NCI-H2029 treated with DMSO at 0.1 percent for 48 hours (cell line): ENCODE measurements around the gene CASP10.
"Not testable (repeated sequence)": the region's sequence is repeated elsewhere in the genome, so short reads cannot be mapped to it uniquely, and the experiment has no call there.

ENCODE experiments used
- DNase-seq: peaks from one replicate; lab custom pipeline; 2025; lab: John Stamatoyannopoulos, UW

The CASP10 gene

DNA sequence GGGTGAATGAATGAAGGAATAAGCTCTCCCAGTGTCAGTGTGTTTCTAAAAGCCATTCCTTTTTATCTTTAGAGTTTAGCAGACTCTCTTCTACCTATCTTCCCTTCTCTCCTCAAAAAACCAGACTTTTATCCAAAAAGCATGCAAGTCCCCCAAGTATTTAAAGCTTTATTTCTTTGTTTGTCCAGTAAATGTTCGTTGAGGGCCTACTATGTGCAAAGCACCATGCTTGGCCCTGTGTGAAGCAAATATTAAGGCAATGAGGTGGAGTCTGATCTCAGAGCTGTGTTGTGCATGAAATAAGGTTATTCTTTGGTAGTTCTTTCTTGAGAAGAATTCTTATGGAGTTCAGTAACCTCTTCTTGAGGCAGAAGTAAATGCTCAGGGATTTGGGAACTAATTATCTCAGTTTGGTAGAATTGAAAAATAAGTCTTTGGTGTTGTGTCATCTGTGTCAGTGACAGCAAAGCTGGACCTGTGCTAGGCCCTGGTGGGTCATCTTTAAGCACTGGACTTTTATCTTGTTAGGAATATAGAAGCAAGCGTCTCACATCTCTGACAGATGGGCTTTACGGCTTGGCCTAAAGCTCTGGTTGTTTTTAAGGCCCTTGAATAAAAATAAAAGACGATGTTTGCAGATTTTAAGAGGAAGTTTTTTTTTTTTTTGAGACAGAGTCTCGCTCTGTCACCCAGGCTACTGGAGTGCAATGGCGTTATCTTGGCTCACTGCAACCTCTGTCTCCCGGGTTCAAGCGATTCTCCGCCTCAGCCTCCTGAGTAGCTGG, 28.1 kb upstream of the CASP10 start:
- DNase-seq, result no peak

DNA sequence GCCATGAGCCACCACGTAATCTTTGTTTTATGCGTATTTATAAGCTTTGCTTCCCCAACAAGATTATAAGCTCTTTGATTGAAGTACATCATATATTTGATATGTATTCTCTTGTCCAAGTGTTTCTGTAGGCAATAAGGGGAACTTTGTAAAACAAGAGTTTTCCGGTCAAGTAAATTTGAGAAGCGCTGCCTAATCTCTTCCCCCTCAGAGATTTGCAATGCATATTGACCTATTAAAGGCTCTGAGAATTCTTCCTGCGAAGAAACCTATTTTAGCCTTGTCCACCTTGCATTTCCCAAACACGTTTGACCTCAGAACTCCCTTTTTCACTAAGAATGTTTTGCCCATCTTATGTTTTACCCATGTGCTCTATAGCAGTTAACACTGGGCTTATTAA, 26.9 kb upstream of the CASP10 start:
- DNase-seq, result no peak

DNA sequence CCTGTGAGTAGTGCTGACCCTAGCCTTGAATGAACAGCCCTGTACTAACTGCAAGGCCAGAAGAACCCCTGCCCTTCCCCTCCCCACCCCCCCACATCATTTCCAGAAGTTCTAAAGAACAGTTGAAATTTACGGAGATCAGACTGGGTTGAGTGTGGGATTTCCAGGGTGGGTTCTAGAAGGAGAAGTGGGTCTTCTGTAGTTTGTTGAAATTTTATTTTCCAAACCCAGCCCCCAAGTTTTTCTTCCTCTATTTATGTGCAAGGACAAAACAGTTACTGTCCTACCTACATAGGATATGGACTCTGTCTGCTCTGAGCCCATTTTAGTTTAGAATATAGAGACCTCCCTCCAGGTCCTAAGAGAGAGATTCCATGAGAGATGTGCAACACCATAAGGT, 26.3 kb upstream of the CASP10 start:
- DNase-seq, result no peak

DNA sequence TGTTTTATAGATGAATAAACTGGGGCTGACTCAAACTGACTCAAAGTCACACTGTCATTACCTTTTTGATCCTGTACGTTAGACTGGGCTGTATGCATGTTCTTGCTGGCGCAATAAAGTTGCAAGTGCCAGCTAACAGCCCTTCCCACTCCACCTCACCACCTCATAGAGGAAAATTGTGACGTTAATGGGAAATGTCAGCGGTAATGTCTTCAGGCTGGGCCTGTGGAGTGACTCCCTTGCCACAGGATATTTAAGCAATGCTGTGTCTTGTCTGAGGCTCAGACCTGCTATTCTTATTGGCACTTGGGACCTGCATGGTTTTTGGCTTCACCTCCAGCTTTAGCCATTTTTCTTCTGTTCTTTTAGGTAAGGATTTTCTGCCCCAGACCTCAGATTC, 25.2 kb upstream of the CASP10 start:
- DNase-seq, result no peak

DNA sequence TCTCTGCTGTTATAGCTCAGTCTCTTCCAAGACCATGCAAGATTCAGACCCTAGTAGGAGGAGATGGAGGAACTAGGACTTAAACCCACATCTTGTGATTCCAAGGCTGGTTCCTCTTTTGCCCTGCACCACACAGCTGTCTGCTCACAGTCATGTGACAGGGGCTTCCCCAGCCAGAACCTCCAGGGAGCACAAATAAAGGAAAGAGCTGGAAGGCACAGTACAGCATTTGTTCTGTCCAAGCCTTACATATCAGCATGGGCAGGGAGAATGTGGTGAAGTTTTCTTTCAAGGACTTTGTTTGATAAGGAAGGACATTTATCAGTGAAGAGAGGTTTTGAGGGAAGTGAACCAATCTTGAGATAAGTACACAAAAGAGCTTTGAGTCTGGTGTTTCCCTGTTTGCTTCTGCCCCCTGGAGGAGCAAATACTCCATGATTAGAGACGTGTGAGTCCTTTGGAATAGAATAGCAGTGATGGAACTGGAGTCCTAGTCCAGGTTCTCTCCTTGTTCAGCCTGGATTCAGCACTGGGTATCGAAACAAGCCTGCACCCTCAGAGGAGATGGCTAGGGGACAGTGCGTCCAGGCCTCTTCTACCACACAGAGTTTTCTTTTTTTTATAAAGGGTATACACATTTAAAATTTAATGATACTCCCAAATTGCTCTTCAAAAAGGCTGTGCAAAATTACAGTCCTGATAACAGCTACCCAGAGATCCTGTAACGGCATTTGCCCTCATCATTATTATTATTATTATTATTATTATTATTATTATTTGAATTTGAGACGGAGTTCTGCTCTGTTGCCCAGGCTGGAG, 24.6 kb upstream of the CASP10 start:
- DNase-seq, result peak; percentile 29

DNA sequence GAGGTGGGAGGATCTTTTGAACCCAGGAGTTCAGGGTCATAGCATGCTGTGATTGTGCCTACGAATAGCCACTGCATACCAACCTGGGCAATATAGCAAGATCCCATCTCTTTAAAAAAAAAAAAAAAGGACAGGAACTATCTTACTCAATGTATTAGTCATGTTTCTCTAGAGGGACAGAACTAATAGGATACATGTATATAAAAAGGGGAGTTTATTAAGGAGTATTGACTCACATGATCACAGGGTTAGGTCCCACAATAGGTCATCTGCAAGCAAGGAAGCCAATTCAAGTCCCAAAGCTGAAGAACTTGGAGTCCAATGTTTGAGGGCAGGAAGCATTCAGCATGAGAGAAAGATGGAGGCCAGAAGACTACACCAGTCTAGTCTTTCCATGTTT, 18.8 kb upstream of the CASP10 start:
- DNase-seq, result no peak

DNA sequence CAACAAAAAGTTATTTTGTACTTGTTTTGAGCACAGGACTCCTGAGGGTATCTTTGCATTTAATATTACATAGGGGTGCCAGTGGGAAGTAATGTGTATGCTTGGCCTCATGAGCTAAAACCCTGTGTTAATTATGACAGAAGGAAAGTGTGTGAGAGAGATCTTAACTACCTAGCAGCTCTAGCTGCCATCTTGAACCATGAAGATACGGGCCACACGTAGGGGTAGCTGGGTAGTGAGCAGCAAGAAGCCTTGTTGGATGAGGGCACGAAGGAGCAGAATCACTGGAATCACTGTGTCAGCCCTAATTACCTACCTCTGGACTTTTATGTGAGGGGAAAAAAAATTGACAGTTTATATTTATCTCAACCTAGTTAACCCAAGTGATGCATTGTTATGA, 15.4 kb upstream of the CASP10 start:
- no peak for DNase-seq

DNA sequence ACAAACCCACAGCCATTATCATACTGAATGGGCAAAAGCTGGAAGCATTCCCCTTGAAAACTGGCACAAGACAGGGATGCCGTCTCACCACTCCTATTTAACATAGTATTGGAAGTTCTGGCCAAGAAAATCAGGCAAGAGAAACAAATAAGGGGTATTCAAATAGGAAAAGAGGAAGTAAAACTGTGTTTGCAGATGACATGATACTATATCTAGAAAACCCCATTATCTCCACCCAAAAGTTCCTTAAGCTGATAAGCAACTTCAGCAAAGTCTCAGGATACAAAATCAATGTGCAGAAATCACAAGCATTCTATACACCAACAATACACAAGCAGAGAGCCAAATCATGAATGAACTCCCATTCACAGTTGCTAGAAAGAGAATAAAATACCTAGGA, 14.4 kb upstream of the CASP10 start:
- not testable (repeated sequence) for DNase-seq

DNA sequence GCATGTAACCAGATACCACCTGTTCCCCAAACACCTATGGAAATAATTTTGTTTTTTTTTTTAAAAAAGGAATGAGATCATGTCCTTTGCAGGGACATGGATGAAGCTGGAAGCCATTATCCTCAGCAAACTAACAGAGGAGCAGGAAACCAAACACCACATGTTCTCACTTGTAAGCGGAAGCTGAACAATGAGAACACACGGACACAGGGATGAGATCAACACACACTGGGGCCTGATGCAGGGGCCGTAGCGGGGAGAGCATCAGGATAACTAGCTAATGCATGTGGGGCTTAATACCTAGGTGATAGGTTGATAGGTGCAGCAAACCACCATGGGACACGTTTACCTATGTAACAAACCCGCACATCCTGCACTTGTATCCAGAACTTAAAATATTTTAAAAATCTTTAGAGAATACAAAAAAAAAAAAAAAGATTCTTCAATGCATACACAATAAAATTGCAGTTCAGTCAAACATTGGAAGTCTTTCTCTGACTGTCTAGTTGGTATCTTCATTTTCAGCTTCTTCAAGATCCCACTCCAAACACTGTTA, 11.6 kb upstream of the CASP10 start:
- no peak for DNase-seq

DNA sequence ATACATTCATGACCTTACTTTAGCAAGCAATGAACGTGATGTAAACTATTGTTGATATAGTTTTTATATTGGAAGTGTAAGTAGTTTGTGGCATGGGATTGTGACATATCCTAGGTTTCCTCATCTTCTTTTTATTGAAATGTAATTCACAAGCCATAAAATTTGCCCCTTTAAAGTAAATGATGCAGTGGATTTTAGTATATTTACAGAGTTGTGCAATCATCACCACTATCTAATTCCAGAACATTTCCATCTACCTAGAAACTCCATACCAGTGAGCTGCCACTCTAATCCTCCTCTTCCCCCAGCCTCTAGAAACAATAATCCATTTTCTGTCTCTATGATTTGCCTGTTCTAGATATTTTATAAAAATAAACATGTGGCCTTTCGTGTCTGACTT, 10.7 kb upstream of the CASP10 start:
- DNase-seq, result no peak

DNA sequence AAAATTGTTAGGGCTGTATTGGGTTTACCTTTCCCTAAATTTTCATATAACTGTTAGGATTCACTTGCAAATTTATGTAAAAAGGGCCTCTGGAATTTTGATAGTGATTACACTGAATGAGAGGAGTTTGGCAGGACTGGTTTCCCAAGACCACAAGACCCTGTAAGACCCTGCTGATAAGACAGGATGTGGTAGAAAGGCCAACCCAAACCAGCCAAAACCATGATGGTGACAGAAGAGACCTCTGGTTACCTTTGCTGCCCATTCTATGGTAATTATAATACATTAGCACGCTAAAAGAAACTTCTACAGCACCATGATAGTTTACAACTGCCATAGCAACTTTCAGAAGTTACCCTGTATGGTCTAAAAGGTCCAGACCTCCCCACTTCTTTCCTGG, 8.3 kb upstream of the CASP10 start:
- DNase-seq, result no peak

DNA sequence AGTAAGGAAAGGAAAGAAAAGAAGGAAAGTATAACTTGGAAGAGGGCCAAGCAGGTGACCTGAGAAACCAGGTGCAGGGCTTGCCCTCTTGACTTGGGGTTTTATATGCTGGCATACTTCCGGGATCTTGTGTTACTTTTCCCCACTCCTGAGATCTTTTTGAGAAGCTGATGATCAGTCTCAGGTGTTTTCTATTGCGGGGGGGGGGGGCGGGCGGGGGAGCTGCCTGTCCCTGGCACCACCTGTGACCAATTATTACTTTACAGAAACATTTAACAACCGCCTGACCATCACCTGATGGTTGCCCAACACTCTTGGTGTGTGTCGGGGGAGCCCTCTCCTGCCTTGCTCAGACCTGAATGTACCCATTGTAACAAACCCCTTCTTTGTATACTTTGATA, 6.9 kb upstream of the CASP10 start:
- no peak for DNase-seq

DNA sequence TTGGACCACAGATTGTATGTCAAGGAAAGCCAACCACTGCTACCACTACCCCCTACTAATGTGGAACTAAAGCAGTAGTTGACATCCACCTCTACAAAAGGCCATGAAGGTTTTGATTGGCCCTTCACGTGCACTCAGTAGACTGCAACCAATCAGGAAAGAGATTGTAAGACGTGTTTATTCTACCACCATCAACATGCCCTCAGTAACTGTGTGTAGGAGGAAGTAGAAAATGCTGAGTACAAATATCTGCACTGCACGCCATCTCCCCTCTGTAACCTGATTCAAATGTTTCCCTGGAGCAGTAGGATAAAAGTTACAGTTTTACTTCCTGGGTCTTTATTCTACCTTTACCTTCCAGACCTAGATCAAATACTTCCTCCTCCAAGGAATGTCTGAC, 2.9 kb upstream of the CASP10 start:
- DNase-seq, result no peak

DNA sequence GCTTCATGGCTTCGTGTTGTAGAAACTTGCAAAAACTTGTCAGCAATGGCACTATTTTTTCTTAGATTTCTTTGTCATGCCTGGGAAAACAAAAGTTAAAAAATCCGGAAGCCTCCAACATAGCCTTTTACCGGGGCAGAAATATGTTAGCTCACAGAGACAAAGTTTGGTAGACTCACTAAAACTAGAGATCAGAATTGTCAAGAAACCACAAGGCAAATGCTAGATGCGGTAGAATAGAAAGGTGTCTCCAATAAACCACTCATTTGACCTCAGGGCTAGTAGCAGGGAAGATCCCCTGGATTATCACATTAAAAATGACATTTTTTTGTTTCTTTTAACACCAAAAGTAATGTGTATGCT, 405 bp downstream of the CASP10 start:
- DNase-seq, result no peak

DNA sequence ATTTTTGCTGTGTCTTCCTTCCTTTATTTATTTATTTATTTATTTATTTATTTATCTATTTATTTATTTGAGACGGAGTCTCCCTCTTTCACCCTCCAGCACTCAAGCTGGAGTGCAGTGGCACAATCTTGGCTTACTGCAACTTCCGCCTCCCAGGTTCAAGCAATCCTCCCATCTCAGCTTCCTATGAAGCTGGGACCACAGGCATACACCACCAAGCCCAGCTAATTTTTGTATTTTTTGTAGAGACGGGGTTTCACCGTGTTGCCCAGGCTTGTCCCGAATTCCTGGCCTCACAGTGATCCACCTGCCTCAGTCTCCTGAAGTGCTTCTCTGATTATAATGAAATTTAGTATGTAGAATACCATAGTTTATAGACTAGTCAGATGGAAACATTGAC, 894 bp downstream of the CASP10 start:
- not testable (repeated sequence) for DNase-seq

DNA sequence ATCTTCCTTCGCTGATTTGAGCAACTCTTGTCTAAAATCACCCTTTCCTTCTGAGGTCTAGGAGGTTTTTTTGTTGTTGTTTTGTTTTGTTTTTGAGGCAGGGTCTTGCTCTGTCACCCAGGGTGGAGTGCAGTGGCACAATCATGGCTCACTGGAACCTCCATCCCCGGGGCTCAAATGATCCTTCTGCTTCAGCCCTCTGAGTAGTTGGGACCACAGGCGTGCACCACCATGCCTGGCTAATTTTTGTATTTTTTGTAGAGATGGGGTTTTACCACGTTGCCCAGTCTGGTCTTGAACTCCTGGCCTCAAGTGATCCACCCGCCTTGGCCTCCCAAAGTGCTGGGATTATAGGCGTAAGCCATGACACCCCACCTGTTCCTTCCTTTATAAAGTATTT, 1.3 kb downstream of the CASP10 start:
- DNase-seq, result not testable (repeated sequence)

DNA sequence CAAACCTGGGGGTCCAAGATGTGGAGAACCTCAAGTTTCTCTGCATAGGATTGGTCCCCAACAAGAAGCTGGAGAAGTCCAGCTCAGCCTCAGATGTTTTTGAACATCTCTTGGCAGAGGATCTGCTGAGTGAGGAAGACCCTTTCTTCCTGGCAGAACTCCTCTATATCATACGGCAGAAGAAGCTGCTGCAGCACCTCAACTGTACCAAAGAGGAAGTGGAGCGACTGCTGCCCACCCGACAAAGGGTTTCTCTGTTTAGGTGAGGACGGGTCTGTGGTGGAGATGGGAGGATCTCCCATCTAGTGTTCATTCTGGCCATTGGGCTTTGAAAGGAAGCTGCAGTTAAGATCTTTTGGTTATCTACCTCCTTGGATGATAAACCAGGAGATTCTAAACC, 2.9 kb downstream of the CASP10 start:
- no peak for DNase-seq

DNA sequence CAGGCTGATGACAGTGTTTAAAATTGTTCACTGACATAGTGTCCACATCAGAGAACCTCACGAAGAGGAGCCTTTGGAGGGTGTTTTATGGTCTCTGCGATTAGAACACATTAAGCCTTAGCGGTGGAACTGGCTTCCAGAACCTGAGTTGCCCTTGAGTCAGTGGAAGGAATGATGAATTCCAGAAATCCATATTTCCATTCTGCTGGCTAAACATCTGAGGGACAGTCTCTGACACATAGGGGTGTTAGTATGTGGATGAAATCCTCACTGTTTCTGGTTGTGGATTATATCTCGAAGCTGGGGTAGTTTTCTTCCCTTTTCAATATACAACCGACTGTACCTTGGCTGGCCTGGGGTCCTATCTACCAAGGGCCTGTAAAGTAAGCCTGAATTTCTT, 4.0 kb downstream of the CASP10 start:
- no peak for DNase-seq

DNA sequence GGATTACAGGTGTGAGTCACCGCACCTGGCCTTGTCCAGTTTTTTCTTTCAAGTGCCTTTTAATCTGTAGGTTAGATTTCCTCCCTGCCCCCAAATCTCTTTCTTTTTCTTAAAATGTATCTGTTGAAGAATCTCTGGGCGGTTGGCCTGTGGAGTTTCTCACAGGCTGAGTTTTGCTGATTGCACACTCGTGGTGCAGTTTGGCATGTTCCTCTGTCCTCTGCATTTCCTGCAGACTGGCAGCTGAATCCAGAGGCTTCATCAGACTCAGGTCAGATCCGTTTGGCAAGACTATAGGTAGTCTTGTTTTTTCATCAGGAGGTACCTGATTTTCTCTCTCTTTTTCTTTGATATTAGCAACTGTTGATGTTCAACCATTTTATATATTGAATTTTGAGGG, 5.5 kb downstream of the CASP10 start:
- no peak for DNase-seq

DNA sequence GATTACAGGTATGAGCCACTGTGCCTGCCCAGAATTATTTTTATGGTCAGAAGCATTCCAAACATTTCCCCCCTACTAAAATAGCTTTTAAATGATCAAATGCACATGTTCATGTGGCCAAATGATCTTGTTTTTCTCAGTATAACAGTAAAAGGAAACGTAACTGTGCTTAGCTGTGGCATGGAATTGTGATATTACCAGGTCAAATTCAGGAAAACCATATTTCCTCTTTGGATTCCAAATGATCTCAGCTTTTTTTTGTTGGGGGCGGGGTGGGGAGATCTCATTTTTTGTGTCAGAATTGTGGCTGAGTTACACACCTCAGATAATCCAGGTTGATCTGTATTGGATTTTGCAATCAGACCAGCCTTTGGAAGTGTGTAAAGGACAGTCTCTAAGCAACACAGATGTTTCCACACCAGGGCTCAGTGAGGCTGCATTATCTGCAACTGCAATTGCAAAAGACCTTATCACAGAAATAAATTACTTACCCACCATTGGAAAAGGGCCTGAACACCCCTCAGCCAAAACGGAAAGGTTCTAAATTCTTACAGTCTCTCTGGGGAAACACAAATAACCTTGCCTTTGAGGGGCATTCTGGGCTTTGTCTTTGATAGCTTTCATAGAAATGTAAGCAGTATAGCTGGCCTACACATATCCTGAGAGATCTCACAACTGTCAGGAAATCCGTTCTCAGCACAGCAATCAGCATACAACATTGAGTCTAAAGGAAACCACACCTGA, 8.4 kb downstream of the CASP10 start:
- DNase-seq, result no peak

DNA sequence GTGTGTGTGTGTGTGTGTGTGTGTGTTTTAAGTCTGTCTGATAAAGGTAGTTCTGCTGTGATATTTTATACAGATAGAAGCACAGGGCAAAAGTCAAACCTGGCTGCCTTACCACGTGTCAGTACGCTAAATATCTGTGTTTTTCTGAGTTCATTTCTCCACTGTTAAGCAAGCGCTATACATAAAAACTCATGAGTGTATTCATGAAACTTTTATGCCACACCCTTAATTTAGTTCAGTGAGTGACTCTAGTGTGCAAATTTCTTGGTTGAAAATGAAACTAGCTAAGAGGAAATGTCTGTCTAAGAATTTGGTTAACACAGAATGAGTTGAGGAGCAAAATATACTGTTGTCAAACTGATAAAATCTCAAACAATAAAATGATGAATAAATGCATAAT, 11.2 kb downstream of the CASP10 start:
- no peak for DNase-seq

DNA sequence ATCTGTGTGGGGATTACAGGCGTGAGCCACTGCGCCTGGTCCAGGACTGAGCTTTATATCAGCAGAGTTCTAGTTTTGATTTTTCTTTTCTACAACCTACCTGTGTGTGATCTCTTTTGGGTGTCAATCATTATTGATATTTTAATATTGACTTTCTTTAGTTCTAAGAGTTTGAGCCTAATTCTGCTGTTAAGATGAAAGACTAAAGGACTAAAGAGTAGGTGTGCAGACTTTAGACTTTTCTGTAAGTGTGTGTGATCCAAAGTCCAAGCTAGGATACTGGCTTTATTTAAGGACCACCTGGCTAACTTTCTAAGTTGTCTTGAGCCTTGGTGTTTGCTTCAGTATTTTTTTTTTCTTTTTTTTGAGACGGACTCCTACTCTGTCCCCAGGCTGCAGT, 12.4 kb downstream of the CASP10 start:
- no peak for DNase-seq

DNA sequence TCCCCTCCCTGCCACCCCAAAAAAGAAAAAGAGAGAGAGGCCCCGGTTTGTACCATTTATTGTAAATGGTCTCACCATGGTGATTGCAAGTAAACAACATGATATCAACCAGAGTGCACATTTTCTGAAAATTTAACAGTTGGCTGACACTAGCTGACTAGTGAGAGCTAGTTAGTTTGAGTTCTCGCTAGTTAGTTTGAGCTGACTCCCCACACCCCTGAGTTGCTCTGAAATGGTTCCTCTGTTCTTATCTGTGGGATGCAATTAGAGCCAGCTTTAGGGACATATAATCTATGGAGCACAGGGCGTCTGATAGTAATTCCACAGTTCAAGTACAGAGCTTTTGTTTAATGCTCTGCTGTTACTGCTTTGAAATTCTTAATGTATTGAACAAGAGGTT, 13.1 kb downstream of the CASP10 start:
- DNase-seq, result no peak
